Measurements from ENCODE around the gene CERKL. TPM values are rescaled to one million over a fixed set of nuclear protein-coding genes. Genes with fewer than 3 reads are reported as not detected.

Gene CERKL
- total and polyA plus RNA-seq, 2 of the 13 experiments (the other 11 are each of a cell fraction or from before 2014, with no cell fraction given): not detected

DNA sequence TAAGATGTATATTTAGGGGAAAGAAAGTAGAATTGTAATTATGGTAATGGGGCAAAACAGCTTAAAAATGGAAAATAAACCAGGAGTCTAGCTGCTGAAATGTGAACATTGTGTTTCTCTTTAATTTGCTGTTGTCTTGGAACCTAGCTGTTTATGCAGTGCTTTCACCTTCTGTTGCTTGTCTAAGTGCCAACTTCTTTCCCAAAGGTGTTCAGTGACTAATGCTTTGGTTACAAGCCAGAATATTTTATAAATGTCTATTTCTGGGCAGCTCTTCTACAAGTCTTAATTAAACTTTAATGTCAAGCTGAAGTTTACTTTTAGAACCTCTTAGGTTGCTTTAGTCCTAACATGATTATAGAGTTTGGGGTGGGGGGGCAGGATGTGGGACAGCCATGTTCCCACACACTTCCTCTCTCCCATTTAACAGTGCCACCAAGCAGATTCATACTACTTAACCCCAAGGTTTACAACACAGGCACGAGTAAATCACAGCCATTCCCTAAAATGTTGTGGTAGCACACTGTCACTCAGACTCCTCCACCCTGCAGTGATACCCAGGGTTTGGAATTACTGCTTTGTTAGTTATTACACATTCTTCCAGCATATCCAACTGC, 139.1 kb downstream of the CERKL start:
- Histone ChIP-seq H3K27ac (ENCODE audit: extremely low read length, insufficient read depth, low read length) (no peak overlapping the region), H2AFZ (ENCODE audit: low read length) (no peak overlapping the region), H3K36me3 (replicated peaks in 1 of 2; ENCODE audit: control insufficient read depth in 1 of 2, insufficient read depth in 2 of 2, low read length in 2 of 2) (no peaks in the 10 kb centered on the region), H4K20me1 (ENCODE audit: insufficient read depth, low read length) (no peaks in the 10 kb centered on the region), H3K4me3 (replicated peaks in 1 of 3; ENCODE audit: insufficient read depth in 1 of 3, low read depth in 2 of 3, low read length in 3 of 3) (no peak overlapping the region), H3K9ac (ENCODE audit: insufficient read depth, low read depth, low read length) (no peak overlapping the region), H3K79me2 (ENCODE audit: insufficient read depth, low read length) (no peaks in the 10 kb centered on the region), H3K4me2 (ENCODE audit: low read depth, low read length) (no peak overlapping the region), H3K9me3 (ENCODE audit: low read length) (no peaks in the 10 kb centered on the region), H3K4me1 (ENCODE audit: insufficient read depth, low read length) (no peaks in the 10 kb centered on the region), H3K27me3 (ENCODE audit: control insufficient read depth in 1 of 2, insufficient read depth in 2 of 2, low read length in 2 of 2) (no peaks in the 10 kb centered on the region)
- FAIRE-seq (no peak), ATAC-seq (no peak), DNase-seq (ENCODE audit: low spot score) (no peak)
- POLR2A ChIA-PET: no interaction called here
- in situ Hi-C loops (cut with HindIII; ENCODE audit: extremely low pct_ligation_motif_present, low pct_unique_long_range_greater_than_20kb) (no loop called here), intact Hi-C loops (cut with micrococcal nuclease; ENCODE audit: unreplicated experiment) (no loop called here)
- TF ChIP-seq, protein P1, sequence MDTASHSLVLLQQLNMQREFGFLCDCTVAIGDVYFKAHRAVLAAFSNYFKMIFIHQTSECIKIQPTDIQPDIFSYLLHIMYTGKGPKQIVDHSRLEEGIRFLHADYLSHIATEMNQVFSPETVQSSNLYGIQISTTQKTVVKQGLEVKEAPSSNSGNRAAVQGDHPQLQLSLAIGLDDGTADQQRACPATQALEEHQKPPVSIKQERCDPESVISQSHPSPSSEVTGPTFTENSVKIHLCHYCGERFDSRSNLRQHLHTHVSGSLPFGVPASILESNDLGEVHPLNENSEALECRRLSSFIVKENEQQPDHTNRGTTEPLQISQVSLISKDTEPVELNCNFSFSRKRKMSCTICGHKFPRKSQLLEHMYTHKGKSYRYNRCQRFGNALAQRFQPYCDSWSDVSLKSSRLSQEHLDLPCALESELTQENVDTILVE (CRISPR knock-in tag; IDR thresholded peaks at IDR 0.05): no peak
- no peak for TF ChIP-seq RFXANK (CRISPR knock-in tag; IDR thresholded peaks at IDR 0.05)
- TF ChIP-seq, protein P2, sequence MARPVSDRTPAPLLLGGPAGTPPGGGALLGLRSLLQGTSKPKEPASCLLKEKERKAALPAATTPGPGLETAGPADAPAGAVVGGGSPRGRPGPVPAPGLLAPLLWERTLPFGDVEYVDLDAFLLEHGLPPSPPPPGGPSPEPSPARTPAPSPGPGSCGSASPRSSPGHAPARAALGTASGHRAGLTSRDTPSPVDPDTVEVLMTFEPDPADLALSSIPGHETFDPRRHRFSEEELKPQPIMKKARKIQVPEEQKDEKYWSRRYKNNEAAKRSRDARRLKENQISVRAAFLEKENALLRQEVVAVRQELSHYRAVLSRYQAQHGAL (CRISPR knock-in tag; IDR thresholded peaks at IDR 0.05; ENCODE audit: not compliant biosample characterization): no peak
- no peak for TF ChIP-seq NCOA1 (CRISPR knock-in tag; IDR thresholded peaks at IDR 0.05)
- TF ChIP-seq SAFB2 (CRISPR knock-in tag; IDR thresholded peaks at IDR 0.05; ENCODE audit: borderline replicate concordance, low read depth): no peak
- TF ChIP-seq ATF7 (IDR thresholded peaks at IDR 0.05): no peak
- TF ChIP-seq ATF7 (CRISPR knock-in tag; IDR thresholded peaks at IDR 0.05): no peak
- TF ChIP-seq POLR2AphosphoS5 (IDR thresholded peaks at IDR 0.05; ENCODE audit: low read depth, low read length): no peak
- no peak for TF ChIP-seq SP2 (CRISPR knock-in tag; IDR thresholded peaks at IDR 0.05)
- CTCF ChIA-PET (ENCODE audit: low intra/inter-chr PET ratio, low total read pairs): no interaction called here
- no TSS peak for BruUV-seq (replicated peaks)
- WGBS (ENCODE audit: low lambda C conversion rate): 0% methylated on average over 1 of the region's 1 CpG
